Epithelial cell of proximal tubule (primary cell): ENCODE results near the gene QSOX2. TPM values are rescaled to one million over a fixed set of nuclear protein-coding genes. Genes with fewer than 3 reads are reported as not detected.

Experiments used
- DNase-seq: peaks from one replicate; pipeline ENCODE4 v3.0.0-alpha.2; 2011; ENCODE audit warnings: low read depth
- H3K4me3 ChIP-seq: 2 replicates; pipeline ENCODE4 v1.5.1; 2011; ENCODE audit warnings: low read depth, mild to moderate bottlenecking, low read length
- CTCF ChIP-seq: conservative IDR thresholded peaks from 2 replicates; pipeline ENCODE4 v1.5.1; 2012; ENCODE audit warnings: low read depth, mild to moderate bottlenecking, low read length
- total RNA-seq: library from RNA; depleted of rRNA; stranded (reverse); fragments of >200 nt; gene quantifications from 2 replicates; pipeline ENCODE4 v1.2.3, GENCODE V29; 2015

QSOX2 gene
- total RNA-seq, 1 donor from 2014 or later: 17.8 TPM

- TF ChIP-seq CTCF: no peak
- no peak overlapping the region for H3K4me3 ChIP-seq
- DNase-seq: no peak
Measured at GRCh38 chr9:136222166-136222905, 23.3 kb downstream of the QSOX2 start.

GRCh38 chr9:136220017-136220729 is 25.4 kb downstream of the QSOX2 start:
- TF ChIP-seq CTCF: no peak
- no peak overlapping the region for H3K4me3 ChIP-seq
- no peak for DNase-seq

GRCh38 chr9:136219276-136219675 is 26.3 kb downstream of the QSOX2 start:
- H3K4me3 ChIP-seq: no peak overlapping the region
- TF ChIP-seq CTCF: no peak
- no peak for DNase-seq

- no peak for DNase-seq
- no peak overlapping the region for H3K4me3 ChIP-seq
- TF ChIP-seq CTCF: no peak
Measured at GRCh38 chr9:136218673-136219072, 26.9 kb downstream of the QSOX2 start.

GRCh38 chr9:136218271-136218670 is 27.3 kb downstream of the QSOX2 start:
- no peak for DNase-seq
- TF ChIP-seq CTCF: no peak
- H3K4me3 ChIP-seq: no peak overlapping the region

- DNase-seq: no peak
- H3K4me3 ChIP-seq: no peak overlapping the region
- TF ChIP-seq CTCF: no peak
Measured at GRCh38 chr9:136216541-136217244, 28.9 kb downstream of the QSOX2 start.
